Measurements from ENCODE around the gene YWHAH.

Gene YWHAH

DNA sequence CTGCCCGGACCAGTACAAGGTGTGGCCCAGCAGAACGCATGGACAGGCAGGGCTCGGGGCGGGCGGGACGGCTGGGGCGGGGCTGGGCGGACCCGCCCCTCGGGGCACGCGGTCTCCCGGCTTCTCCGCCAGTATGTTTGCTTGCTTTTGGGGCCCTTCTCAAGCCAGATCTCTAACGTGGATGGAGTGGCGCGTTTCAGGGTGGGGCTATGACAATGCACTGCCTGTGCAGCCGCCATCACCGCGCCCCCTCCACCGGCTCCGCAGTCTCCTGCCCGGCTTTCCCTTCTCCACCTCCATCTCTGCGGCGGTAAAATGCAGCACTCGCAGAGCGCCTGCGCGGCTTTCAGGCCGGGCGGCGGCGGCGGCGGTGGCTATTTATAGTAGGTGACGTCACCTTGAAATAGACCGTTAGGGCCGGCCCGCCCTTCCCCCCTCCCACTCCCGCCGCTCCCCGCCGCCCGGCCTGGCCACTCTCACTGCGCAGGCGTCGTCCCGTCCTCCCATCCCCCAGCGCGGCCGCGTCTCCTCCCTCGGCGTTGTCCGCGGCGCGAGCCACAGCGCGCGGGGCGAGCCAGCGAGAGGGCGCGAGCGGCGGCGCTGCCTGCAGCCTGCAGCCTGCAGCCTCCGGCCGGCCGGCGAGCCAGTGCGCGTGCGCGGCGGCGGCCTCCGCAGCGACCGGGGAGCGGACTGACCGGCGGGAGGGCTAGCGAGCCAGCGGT lies at the start of gene YWHAH:
Gene YWHAH (plus strand): TSS at position 558 of the 722 bp plus-strand sequence. CDS start 199 bp downstream, outside the sequence.
- DNase-seq (ENCODE audit: low read depth), result peak; percentile 80

DNA sequence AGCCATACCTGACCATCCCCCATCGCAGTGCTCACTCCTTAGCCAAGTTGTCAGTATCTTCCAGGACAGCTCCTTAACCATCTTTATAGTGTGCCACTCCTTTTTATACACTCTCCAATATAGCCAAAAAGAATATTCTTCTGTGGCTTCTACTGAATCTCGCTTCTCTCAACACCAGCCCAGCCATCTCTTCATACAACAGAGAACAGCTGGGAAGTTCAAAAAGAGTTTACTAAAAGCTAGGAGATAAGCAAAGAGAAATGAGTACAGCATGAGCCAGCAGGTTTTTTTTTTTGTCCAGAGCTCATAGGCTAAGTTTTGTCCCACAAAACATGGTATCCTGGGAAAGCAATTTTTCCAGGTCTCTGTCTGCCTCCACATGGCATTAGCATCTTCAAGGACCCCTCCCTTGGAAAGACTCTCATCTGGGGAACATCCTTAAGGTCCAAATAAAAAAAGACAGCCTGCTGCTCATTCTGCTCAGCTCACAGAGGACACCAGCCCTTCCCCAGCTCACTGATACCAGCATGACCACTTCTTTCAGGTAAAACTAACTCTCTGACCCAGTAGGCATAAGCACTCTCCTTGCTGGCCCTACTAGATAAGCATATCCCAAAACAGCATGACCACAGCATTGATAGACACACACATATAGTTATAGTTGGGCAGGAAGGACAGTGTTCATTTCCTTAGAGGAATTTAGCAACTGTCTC lies 48.8 kb upstream of the YWHAH start:
- no peak for DNase-seq (ENCODE audit: low read depth)

DNA sequence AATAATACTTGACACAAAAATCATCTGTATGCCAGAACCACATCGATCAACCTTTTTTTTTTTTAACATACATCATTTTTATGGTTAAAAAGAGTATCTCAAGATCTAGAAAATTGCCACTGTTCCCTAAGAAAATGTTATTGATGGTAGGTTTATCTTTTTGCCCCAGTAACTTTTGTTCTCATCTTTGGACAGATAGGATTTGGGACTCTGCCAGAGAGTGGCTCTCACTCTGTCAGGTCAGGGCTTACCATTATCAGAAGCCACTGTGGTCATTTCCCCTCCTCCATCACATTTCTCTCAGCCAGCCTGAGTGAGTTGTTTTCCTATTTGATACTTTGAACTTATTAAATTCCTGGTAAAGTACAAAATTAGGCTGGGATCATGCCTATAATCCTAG lies 47.9 kb upstream of the YWHAH start:
- DNase-seq (ENCODE audit: low read depth), result no peak

DNA sequence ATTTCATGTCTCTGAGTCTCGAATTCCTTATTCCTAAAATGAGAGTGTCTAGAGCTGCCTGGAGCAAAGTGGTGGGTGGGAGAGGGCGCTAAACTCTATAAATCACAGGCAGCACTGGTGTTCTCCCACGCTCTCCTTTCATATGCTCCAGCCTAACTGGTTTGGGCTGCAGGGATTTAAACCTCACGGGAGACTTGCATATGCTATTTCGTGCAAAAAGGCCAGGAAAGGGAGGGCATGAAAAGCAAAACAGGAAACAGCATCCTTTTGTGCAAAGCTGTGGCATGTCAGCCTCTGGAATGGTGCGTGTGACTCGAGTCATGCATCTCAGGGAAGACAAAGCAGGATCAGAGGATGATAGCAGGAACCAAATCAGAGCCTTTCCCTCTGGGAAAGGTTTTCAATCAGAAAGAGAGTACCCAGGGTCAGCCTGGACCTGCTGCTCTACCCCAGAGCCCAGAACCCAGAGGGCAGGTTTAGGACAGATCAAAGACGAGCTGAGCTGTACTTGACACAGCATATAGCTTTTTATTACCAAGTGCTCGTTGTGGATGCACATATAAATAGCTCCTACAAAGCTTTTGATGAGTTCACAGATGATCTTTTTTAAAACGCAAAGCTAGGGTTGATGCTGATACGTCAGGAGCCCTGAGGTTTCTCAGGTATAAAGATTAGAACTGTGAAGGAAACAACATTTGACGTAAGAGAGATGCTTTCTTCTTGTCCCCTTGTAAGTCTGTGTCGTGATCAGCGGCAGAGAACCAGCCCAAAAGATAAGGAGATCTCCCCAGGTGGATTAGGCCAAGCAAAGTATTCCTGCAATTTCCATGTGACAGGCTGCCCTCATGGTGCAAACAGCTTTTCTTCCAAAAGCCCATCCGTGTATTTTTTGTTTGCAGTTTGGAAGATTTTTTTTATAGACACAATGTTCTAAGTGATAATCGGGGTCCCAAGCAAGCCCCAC lies 46.2 kb upstream of the YWHAH start:
- DNase-seq (ENCODE audit: low read depth), result no peak

DNA sequence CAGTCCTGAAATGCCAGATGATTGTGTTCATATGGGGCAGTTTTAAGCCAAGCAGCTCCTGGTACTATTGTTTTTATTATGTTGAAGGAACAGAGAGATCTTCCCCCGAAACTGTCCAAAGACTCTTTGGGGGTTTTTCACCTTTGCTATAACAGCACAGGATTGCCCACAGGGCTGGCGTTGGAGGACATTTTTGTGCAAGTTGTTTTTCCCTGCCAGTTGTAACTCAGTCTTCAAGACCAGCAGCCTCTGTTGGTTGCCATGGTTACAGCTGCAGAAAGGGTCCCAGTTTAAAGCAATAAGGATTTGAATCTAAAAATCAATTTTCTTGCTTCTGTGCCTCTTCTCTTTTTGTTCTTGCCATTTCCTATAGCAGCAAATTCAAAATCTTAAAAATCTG lies 45.4 kb upstream of the YWHAH start:
- DNase-seq (ENCODE audit: low read depth), result no peak

DNA sequence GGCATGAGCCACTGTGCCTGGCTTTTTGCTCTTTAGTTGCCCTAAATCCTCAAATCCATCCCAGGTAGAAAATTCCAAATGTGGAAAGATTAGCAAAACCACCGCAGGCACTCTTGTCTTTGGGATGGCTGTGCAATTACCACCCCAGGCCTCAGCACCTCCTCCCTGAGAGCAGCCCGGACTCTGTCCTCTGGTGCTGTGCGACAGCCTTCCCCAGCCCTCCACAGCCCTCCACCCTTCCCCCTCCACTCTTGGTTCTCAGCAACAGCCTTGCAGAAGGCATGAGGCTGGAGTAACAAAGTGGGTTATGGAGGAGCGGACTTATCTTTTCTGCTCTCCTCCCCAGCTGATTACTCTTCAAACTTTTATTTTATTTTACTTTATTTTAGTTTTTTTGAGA lies 44.7 kb upstream of the YWHAH start:
- no peak for DNase-seq (ENCODE audit: low read depth)

DNA sequence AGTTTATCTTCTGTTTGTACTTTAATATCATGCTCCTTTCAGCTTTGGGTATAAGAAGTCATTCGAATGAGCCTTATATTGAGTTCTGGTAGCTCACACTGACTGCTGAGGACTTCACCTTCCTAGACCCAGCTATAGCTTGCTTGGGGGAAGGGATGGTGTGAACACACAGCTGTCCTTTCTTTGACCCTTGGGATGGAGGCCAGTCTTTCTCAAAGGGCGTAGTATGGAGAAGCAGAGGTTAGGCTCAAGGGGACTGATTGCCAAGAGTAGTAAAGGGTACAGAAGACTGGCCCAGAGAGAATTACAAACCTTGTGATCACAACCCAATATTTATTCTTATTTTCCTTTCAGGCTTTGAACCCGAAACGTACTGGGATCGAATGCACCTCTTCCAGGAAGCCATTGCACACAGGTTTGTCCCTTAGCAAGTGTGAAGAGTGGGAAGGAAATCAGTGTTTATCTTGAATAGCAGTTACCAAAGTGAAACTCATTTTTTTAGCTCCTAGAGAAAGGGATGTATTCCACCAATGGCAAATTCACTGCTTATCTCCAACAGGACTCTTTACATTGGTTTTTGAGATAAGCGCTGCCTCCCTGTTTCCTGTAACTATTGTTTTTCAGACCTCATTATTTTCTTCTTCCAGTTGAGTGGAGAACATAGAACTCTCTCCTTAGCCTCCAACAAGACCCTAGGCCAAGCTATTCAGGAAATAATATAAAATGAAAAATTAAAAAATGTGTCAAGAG lies 42.8 kb upstream of the YWHAH start:
- DNase-seq (ENCODE audit: low read depth), result no peak

DNA sequence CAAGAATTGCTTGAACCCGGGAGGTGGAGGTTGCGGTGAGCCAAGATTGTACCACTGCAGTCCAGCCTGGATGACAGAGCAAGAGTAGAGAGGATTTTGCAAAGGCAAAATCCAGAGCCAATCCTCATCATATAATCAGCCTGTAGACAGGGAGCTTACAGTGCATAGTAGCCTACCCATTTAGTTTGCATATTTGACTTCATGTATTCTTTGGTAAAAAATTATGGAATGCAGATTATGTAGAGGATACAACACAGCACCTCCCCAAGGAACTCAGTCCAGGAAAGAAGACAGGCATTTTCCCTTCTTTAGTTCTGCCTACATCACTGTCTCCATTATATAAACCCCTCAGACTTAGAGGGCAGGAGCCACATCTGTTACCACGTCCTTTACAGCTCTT lies 39.7 kb upstream of the YWHAH start:
- DNase-seq (ENCODE audit: low read depth), result no peak

DNA sequence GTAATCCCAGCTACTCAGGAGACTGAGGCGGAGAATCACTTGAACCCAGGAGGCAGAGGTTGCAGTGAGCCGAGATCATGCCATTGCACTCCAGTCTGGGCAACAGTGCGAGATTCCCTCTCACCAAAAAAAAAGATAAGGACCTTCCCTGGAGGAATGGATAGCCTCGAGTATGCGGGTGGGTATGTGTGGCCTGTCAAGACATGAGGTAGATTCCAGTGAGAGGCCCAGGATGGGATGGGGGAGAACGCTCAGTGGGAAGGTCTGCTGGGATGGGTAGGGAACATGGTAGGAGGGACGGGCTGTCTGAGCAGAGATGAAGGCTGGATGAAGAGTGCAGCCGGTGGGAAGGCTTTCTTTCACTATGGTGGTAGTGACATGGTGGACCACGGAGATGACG lies 39.0 kb upstream of the YWHAH start:
- no peak for DNase-seq (ENCODE audit: low read depth)

DNA sequence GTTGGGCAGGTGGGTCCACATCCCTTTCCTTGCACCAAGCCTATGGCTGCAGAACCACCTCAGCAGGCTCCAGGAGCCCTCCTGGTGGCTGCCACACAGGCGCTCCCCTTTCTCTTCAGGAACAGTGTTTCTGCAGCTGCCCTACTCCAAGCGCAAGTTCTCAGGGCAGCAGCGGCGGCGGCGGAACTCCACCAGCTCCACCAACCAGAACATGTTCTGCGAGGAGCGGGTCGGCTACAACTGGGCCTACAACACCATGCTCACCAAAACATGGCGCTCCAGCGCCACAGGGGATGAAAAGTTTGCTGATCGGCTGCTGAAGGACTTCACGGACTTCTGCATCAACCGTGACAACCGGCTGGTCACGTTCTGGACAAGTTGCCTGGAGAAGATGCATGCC lies 38.2 kb upstream of the YWHAH start:
- DNase-seq (ENCODE audit: low read depth), result no peak

DNA sequence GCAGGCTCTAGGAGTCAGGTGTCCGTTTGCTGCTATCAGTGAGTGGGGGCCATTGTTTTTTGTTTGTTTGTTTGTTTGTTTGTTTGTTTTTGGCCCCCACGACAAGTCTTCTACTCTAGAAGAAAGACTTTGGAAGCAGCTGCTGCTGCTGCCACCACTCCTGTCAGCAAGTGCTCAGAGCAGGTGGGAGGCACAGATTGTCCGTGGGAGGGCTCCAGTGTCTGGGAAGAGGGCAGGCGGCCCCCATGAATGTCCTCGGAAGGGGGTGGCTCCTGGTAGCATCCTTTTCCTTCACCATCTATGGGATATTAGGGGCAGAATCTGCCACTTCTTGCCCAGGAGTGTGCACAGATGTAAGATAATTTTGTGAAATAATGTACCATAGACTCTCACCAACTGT lies 37.8 kb upstream of the YWHAH start:
- no peak for DNase-seq (ENCODE audit: low read depth)

DNA sequence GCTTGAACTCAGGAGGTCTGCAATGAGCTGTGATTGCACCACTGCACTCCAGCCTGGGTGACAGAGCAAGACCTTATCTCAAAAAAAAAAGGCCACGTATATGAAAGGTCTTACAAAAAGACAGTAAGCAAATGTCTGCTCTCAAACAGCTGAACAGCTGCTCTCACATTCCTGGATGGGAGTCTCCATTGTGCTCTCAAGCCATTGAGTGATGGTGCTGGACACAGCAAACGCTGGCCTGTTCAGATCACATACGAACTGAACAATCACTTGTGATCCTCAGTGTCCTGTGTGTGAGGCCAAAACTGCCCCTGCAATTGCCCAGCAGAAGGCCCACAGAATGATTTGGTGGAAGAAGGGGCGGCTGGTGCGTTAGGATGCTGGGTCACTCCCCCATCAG lies 34.4 kb upstream of the YWHAH start:
- DNase-seq (ENCODE audit: low read depth), result no peak

DNA sequence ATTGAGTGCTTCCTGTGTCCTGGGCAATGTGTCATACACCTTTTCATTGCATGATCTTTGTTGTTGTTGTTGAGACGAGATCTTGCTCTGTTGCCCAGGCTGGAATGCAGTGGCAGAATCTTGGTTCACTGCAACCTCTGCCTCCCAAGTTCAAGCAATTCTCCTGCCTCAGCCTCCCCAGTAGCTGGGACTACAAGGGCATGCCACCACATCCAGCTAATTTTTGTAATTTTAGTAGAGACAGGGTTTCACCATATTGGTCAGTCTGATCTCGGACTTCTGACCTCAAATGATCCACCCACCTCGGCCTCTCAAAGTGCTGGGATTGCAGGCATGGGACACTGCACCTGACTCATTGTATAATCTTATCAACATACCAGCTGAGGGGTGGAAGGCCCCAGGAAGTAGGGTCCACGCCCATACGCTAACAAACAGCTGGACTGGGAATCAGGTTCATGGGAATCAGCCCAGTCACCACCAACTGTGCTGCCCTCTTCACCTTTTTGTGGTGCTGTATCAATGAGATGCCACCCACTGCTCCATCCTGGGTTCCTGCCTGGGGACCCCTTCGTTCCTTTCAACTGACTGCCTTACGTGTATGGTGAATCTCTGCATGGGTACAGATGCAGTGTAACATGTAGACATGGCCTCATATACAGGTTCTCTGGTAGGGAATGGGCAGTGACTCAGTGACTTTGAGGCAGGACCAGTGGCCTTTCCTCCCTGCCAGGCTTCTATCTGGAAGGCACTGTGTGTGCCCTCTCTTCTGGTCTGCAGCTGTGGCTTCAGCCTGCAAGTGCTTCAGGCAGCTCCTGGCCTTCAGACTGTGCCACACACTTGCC lies 32.5 kb upstream of the YWHAH start:
- DNase-seq (ENCODE audit: low read depth), result no peak

DNA sequence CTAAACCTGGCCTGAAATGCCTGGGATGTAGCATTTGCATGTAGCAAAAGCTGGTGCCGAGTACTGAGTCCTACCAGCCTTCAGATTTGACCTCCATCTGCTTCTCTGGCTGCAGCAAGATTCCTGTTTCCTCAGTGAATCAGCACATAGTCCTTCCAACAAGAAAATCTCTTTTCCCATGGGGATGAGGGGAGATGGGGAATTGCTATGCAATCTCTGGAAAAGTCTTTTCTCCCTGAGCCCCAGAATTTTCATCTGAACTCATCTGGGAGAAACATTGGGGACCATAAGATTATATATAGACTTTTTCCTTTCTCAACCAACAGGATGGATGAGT lies 32.0 kb upstream of the YWHAH start:
- DNase-seq (ENCODE audit: low read depth), result no peak

DNA sequence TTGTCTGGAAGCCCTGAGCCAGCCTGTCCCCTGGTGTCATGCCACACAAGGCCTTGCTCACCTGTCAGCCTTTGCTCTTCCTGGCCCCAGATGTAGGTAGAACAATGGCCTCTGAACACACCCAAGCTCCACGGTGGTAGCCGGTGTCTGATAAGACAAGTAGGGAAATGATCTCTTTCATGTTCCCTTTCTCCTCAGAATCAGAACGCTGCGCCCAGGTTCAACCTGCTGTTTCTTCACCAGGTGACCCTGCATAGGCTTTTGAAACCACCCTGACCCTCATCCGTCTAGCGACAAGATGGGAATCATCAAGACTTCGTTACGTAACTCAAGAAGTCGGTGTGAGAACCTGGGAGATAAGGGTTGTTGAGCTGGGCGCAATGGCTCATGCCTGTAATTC lies 28.7 kb upstream of the YWHAH start:
- no peak for DNase-seq (ENCODE audit: low read depth)

DNA sequence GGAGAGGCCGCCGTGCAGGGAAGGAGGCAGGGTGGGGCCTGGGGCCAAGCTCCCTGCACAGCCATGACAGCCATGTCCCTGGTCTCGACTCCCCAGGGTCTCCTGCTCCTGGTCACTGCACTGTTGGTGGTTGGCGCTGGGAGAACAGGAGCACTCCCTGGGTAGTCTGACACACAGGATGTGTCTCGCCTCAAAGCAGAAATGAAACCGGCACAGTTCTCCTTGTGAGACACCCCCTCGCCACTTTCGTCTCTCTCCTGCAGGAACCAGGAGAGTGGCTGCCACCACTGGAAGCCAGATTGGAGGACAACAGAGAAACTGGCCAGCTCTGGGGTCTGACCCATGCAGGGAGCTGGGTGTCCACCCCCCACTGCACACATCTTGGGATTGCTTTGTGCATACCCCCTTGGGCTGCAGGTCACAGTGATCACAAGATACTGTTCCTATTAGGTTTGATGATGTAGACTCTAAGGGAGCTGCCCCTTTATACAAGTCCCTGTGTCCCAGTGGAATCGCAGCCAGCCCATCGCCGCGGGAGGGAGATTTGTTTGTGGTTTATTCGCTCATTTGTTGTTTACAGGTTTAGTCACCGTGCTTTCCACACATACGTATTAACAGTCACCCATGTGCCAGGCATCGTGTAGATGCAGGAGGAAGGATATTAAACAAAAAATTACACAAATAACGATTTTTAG lies 27.0 kb upstream of the YWHAH start:
- DNase-seq (ENCODE audit: low read depth), result no peak

DNA sequence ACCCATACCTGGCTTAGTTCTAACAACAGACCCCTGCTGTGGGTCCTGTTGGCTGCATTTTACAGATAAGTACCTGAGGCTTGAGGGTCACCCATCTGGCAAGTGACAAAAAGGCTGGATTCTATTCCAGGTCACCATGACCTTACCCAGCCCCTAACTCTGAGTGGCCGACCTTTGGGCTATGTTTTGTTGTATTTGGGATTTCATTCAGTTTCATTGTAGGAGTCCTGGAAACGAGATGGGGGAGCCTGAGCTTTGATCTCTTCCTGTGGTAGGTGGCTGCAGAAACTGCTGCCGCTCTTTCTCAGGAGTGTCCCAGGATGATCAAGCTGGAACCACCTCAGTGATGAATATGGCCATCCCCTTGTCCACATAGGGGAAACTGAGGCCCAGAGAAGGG lies 24.6 kb upstream of the YWHAH start:
- DNase-seq (ENCODE audit: low read depth), result no peak

DNA sequence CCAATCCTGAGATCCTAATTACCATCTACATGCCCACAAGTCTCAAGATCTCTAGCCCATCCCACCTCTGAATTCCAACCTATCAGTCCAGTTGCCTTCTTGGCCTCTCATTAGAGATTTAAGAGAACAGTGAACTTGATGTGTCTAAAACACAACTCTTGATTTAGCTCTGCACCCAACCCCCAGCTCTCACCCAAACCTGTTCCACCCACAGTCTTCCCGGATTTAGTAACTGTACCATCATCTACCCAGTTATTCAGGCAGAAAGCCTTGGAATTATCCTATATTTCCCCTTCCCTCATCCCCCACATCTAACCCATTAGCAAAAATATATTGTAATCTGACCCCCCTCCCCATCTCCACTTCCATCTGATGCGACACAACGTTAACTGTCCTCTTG lies 24.0 kb upstream of the YWHAH start:
- DNase-seq (ENCODE audit: low read depth), result no peak

DNA sequence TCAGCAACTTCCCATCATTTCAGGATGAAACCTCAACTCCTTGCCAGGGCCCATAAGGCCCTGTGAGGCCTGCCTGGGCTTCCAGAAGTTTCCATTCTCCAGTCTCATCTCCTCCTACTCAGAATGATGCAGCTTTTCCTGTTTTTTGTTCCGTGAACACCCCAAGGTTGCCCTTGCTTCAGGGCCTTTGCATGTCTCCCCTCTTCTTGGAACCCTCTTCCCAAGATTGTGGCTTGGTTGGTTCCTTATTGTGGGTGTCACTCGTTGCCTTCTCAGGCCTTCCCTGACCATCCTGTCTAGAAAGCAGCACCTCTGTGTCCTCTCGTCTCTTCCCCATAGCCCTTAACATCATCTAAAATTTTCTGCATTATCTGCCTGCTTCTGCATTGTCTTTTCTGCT lies 23.2 kb upstream of the YWHAH start:
- DNase-seq (ENCODE audit: low read depth), result no peak

DNA sequence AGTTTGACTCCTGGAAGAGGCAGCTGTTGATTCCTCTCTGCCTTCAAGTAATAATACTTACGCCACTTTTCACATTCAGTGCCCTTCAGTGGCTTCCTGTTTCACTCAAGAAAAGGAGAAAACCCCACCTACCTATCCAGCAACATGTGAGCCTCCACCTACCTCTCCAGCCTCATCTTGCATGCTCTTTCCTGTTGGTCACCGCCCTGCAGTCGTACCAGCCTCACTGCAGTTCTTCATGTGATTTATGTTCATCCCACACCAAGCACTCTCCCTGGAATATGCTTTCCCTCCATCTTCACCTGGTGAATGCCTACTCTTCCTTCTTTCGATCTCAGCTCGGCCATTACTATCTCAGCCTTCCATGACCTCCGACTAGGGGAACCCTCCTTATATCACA lies 21.8 kb upstream of the YWHAH start:
- DNase-seq (ENCODE audit: low read depth), result no peak

DNA sequence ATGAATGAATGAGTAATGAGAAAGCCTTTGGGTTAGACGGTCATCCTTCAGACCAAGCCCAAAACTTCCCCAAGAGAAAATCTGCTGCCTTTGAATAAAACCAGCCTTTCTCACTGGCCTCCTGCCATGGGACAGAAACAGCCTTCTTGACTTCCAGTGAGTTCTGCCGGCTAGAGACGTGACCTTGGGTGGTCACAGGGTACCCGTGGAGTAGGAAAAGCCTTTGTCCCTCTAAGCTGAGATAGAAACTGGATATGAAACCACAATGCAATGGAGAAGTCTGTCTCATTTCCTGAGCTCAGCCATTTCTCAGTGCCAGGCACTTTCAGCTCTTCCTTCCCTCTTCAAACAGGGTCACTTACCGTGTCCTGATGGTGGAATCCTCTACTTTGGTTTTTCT lies 21.2 kb upstream of the YWHAH start:
- DNase-seq (ENCODE audit: low read depth), result no peak

Measured in stimulated activated CD4-positive, alpha-beta T cell treated with anti-CD3 and anti-CD28 coated beads, Interleukin-2, amount 100 ng/mL, for 4 hours (primary cell).